HTERT RPE-1 (cell line): ENCODE results near the gene ZNF280D.
"Not testable (repeated sequence)": the region's sequence is repeated elsewhere in the genome, so short reads cannot be mapped to it uniquely, and the experiment has no call there.

Experiments used
- in situ Hi-C: fragments of 300-500 bp; cut with MboI; formaldehyde crosslinking; loops from 4 replicates; pipeline ENCODE4 v1.14.3; 2020; ENCODE audit warnings: low sequenced_read_pairs

The ZNF280D gene, protein sequence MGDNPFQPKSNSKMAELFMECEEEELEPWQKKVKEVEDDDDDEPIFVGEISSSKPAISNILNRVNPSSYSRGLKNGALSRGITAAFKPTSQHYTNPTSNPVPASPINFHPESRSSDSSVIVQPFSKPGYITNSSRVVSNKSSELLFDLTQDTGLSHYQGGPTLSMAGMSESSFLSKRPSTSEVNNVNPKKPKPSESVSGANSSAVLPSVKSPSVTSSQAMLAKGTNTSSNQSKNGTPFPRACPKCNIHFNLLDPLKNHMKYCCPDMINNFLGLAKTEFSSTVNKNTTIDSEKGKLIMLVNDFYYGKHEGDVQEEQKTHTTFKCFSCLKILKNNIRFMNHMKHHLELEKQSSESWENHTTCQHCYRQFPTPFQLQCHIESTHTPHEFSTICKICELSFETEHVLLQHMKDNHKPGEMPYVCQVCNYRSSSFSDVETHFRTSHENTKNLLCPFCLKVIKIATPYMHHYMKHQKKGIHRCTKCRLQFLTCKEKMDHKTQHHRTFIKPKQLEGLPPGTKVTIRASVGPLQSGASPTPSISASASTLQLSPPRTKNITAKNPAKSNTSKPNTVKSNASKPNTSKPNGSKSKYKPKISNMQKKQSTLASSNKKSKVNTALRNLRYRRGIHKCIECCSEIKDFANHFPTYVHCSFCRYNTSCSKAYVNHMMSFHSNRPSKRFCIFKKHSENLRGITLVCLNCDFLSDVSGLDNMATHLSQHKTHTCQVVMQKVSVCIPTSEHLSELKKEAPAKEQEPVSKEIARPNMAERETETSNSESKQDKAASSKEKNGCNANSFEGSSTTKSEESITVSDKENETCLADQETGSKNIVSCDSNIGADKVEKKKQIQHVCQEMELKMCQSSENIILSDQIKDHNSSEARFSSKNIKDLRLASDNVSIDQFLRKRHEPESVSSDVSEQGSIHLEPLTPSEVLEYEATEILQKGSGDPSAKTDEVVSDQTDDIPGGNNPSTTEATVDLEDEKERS

DNA sequence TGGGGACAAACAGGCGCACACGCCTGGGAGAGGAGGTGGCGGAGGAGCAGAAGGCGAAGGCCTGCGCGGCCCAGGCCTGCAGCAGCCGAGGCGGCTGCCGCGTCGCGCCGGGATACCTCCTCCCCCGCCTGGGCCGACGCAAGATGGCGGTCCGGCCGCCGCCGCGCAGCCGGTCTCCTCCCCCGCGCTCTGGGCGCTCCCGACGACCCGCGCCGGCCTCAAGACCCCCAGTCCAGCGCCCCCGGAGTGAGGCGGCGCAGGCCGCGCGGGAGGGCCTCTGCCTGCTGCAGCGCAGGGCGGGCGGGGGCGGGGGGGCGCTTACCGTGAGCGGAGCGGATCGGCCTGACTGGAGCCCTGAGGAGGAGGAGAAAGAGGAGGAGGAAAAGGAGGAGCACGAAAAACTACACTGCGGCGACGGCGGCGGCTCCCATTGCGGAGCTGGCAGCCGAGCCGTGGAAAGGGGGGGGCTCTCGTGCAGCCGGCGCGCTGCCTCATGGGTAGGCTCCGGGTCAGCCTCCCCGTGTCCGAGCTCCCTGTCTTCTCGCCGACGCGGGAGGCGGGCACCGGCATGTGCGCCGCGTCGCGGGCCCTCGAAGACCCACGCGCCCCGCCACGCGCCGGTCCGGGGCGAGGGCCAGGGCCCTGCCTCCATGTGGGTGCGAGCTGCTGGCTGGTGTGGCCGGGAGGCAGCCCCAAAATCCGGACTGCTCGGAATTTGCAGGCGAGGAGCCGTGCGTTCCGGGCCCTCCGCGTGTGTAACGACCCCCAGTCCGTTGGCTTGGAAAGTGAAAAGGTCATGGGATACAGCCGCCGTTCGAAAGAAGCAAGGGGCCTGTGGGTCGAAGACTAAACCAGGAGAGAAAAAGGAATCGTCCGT, at the start of gene ZNF280D:
TSS of gene ZNF280D (minus strand) at position 374 of the 877 bp plus-strand sequence. CDS start 26,400 bp downstream, outside the sequence.
- in situ Hi-C loops = no loop called here

GRCh38 chr15:56782306-56782705, 49.0 kb upstream of the ZNF280D start:
- in situ Hi-C loops = no loop called here

DNA sequence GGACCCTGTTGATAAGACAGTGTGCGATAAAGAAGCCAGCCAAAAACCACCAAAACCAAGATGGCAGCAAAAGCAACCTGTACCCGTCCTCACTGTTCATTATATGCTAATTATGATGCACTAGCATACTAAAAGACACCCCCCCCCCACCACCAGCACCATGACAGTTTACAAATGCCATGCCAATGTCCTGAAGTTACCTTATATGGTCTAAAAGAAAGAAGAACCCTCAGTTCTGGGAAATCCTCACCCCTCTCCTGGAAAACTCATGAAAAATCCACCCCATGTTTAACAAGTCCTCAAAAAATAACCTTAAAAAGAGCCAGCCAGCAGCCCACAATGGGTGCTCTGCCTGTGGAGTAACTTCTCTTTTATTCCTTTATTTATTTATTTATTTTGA, 48.4 kb upstream of the ZNF280D start:
- in situ Hi-C loops = no loop called here

- in situ Hi-C loops = not testable (repeated sequence)
Measured at GRCh38 chr15:56780102-56780725, 46.9 kb upstream of the ZNF280D start.

- in situ Hi-C loops = not testable (repeated sequence)
Measured at GRCh38 chr15:56779449-56779848, 46.1 kb upstream of the ZNF280D start.

DNA sequence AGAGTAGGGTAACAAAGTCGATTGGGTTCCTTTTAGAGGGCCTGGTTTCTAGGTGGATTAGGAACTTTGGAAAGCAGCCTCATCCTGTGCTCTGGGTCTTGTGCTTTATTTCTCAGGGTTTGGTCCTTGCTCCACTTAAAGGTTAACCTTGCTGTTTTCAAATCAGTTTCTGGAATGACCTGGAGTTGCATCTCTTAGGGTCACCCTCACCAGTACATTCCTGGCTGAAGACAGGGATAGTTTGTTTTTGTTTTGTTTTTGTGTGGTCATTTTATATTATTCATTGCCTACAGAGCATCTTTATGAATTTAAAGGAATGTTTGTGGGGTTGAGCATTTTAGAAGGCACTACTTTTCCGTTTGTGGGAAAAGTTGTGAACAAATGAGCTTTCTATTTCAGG, 45.5 kb upstream of the ZNF280D start:
- in situ Hi-C loops = no loop called here

DNA sequence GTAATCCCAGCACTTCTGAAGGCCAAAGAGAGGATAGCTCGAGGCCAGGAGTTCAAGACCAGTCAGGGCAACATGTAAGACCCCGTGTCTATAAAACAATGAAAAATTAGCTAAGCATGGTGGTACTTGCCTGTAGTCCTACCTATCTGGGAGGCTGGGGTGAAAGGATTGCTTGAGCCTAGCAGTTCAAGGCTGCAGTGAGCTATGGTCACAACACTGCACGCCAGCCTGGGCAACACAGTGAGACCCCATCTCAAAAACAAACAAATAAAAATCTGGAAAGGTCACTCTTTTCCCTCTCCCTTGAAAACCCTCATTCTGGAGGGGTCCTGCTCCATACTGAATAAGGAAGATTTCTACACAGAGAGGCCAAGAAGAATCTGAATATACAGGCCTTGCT, 43.5 kb upstream of the ZNF280D start:
- in situ Hi-C loops = no loop called here

DNA sequence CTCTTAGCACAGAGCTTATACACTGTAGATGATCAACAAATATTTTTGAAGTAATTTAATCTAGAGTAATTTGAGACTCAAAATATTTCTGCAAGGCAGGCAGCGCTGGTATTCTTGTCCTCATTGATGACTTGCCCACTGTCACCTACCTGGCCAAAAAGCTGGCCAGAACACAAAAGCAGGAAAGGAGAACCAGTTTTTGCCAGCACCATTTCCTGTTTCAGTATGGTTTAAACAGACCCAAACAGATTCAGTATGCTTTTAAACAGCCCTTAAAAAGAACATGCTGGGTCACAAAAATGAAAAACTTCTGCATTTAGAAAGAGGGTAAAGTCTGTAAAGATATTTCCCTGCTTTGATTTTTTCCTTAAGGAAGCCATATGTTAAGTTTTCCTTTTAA, 42.3 kb upstream of the ZNF280D start:
- in situ Hi-C loops = no loop called here

- in situ Hi-C loops = no loop called here
Measured at GRCh38 chr15:56774356-56774755, 41.0 kb upstream of the ZNF280D start.

- in situ Hi-C loops = no loop called here
Measured at GRCh38 chr15:56772868-56773639, 39.7 kb upstream of the ZNF280D start.

DNA sequence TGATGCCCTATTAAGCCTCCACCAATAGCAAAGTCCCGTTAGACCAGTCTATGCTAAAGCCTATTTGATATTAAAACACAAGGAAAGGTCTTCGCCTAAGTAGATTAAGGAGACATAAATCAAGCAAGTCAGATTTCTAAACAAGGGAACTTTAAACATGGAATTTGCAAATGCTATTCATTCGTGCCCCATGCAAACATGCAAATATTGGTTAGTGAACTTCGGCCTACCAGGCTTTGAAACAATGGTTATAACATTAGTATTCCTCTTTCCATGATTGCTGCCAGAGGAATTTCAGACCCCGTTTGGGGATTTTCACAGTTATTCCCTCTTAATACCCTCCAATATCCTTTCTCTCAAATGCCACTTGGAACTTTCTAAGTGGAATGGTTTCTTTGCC, 36.9 kb upstream of the ZNF280D start:
- in situ Hi-C loops = no loop called here

GRCh38 chr15:56767315-56767714, 34.0 kb upstream of the ZNF280D start:
- in situ Hi-C loops = no loop called here

DNA sequence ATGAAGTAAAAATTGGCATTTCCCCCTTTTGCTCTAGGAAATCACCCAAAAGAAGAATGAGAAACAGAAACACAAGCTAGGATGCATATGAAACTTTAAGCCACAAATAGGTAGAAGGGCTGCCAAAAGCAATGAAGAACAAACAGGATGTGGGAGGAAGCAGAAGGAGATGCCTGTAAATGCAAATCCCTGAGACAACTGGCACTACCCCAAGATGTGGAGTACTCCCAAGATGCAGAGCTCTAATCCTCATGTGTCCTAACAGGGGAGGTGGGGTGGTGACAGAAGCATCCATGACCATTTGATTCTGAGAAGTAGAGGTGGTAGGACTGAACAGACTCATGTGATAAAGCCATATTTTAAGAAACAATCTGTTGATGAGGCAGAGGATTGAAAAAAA, 31.9 kb upstream of the ZNF280D start:
- in situ Hi-C loops = no loop called here

- in situ Hi-C loops = no loop called here
Measured at GRCh38 chr15:56763141-56763895, 30.0 kb upstream of the ZNF280D start.

DNA sequence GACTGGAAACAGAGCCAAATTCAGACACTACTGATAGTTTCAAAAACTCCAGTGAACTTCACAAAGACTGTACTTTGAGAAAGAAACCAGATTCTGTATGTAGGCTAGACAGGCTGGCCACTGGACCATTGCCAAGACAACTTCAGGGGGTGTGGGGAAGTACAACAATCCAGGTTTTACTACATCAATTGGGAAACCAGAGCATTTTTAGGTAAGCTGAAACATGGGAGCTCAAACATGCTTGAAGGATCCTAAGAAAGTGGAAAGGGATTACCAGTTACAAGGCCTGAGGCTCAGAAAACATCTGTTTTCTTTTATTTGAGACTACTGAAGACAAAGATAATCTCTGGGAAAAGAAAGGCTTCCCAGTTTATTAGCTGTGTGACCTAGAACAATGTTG, 26.9 kb upstream of the ZNF280D start:
- in situ Hi-C loops = no loop called here

DNA sequence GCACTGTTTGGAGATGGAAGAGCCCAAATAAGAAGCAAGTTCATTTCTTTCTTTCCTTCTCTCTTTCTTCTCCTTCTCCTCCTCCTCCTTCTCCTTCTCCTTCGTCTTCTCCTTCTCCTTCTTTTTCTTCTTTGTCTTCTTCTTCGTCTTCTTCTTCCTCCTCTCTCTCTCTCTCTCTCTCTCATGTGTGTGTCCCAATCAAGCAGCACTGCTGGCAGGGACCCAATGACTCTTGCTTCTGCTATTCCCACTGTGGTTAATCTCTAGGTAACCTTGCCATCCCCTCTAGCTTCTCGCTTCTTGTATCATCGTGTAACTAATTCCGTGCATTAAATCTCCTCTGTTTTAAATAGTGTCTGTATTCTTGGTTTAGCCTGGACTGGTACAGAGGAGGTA, 26.1 kb upstream of the ZNF280D start:
- in situ Hi-C loops = no loop called here

DNA sequence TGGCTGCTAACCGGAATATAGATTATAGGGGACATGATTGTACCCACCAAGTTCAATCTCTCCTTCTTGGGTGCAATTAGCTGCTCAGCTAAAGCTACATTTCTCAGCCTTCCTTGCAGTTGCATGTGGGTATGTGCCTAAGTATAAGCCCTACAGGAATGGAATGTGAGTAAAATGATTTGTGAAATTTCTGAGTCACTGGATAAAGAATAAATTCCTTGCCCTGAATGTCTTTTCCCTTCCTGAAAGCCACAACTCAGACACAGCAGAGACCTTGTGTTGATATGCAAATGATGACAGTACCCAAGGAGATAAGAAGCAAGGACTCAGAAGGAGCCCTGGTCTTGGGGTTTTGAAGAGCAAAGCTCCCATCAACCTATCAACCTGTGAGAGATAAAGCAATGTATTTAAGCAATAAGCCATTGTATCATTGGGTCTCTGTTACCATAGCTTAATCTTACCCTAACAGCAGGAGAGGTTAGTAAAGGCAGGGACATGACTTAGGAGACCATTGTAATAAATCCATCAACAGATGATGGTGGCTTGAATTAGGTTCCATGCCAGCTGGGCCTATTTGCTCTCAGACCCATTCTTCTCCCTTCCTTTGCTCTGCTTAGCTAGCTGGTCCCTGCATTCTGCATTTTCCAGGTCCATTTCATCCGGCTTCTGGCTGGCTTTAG, 25.6 kb upstream of the ZNF280D start:
- in situ Hi-C loops = no loop called here

DNA sequence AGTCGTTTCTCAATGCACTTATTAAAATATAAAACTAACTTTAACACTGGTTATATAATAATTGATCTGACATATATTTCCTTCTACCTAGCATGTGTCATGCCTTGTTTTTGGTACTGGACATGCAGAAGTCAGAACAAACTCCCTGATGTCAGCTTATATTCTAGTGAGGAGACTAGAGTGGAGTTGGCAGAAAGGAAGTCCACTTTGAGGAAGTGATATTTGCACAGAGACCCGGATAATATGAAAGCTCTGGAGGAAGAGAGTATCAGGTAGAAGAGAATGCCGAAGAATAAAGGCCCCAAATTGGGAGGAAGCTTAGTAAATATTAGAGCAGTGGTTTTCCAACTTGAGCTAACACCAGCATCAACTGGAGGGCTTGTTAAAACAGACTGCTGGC, 24.6 kb upstream of the ZNF280D start:
- in situ Hi-C loops = no loop called here
